ENCODE measurements around the gene CLCN1.

The CLCN1 gene

GRCh38 chr7:143351060-143351459, 35.1 kb downstream of the CLCN1 start:
- Histone ChIP-seq H3K9ac (ENCODE audit: low read length) (no peak overlapping the region), H3F3A (ENCODE audit: insufficient read depth, low read length) (no peaks in the 10 kb centered on the region), H3K4me2 (ENCODE audit: low read depth, low read length) (no peak overlapping the region), H4K20me1 (ENCODE audit: insufficient read depth, low read length) (no peaks in the 10 kb centered on the region), H3K79me2 (ENCODE audit: low read length) (no peaks in the 10 kb centered on the region), H2AFZ (ENCODE audit: low read length) (no peak overlapping the region), H3K27me3 (replicated peaks; ENCODE audit: insufficient read depth, low read length) (no peaks in the 10 kb centered on the region), H3K4me3 (ENCODE audit: low read length) (no peak overlapping the region), H3K9me3 (replicated peaks; ENCODE audit: insufficient read depth, low read length) (no peaks in the 10 kb centered on the region), H3K9me2 (replicated peaks; ENCODE audit: insufficient read depth, low read length) (no peaks in the 10 kb centered on the region), H3K4me1 (ENCODE audit: low read length) (no peaks in the 10 kb centered on the region), H3K27ac (ENCODE audit: low read length) (no peak overlapping the region), H3K36me3 (replicated peaks; ENCODE audit: insufficient read depth, low read length) (no peaks in the 10 kb centered on the region)
- no peak for DNase-seq
- no peak for TF ChIP-seq EZH2phosphoT487 (IDR thresholded peaks at IDR 0.05; ENCODE audit: low read length)
- no peak for TF ChIP-seq EZH2 (optimal IDR thresholded peaks at IDR 0.05; ENCODE audit: low read depth, low read length)
- no peak for TF ChIP-seq CTCF (IDR thresholded peaks at IDR 0.05; ENCODE audit: low read length)

DNA sequence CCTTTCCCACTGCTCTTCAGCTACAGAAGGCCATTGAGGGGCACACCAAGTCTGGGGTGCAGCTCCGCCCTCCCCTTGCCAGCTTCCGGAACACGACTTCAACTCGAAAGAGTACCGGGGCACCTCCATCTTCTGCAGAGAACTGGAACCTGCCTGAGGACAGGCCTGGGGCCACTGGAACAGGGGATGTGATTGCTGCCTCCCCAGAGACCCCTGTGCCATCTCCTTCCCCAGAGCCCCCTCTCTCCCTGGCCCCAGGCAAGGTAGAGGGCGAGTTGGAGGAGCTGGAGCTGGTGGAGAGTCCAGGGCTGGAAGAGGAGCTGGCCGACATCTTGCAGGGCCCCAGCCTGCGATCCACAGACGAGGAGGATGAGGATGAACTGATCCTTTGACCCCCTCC, 35.7 kb downstream of the CLCN1 start:
- Histone ChIP-seq H3K9me3 (replicated peaks; ENCODE audit: insufficient read depth, low read length) (no peaks in the 10 kb centered on the region), H3K9ac (ENCODE audit: low read length) (no peak overlapping the region), H4K20me1 (ENCODE audit: insufficient read depth, low read length) (no peaks in the 10 kb centered on the region), H3K4me3 (ENCODE audit: low read length) (no peak overlapping the region), H3K36me3 (replicated peaks; ENCODE audit: insufficient read depth, low read length) (no peaks in the 10 kb centered on the region), H3K27me3 (replicated peaks; ENCODE audit: insufficient read depth, low read length) (no peaks in the 10 kb centered on the region), H3K4me2 (ENCODE audit: low read depth, low read length) (no peak overlapping the region), H3K4me1 (ENCODE audit: low read length) (no peaks in the 10 kb centered on the region), H3K27ac (ENCODE audit: low read length) (no peak overlapping the region), H3K9me2 (replicated peaks; ENCODE audit: insufficient read depth, low read length) (no peaks in the 10 kb centered on the region), H3F3A (ENCODE audit: insufficient read depth, low read length) (no peaks in the 10 kb centered on the region), H2AFZ (ENCODE audit: low read length) (no peak overlapping the region), H3K79me2 (ENCODE audit: low read length) (no peaks in the 10 kb centered on the region)
- DNase-seq, result no peak
- TF ChIP-seq EZH2 (optimal IDR thresholded peaks at IDR 0.05; ENCODE audit: low read depth, low read length) (no peak), CTCF (IDR thresholded peaks at IDR 0.05; ENCODE audit: low read length) (no peak), EZH2phosphoT487 (IDR thresholded peaks at IDR 0.05; ENCODE audit: low read length) (no peak)

- Histone ChIP-seq H3K4me2 (ENCODE audit: low read depth, low read length) (no peak overlapping the region), H3K9me3 (replicated peaks; ENCODE audit: insufficient read depth, low read length) (no peaks in the 10 kb centered on the region), H3K4me3 (ENCODE audit: low read length) (no peak overlapping the region), H3K36me3 (replicated peaks; ENCODE audit: insufficient read depth, low read length) (no peaks in the 10 kb centered on the region), H3K4me1 (ENCODE audit: low read length) (no peaks in the 10 kb centered on the region), H3K27ac (ENCODE audit: low read length) (no peak overlapping the region), H3K9me2 (replicated peaks; ENCODE audit: insufficient read depth, low read length) (no peaks in the 10 kb centered on the region), H2AFZ (ENCODE audit: low read length) (no peak overlapping the region), H3F3A (ENCODE audit: insufficient read depth, low read length) (no peaks in the 10 kb centered on the region), H3K9ac (ENCODE audit: low read length) (no peak overlapping the region), H3K79me2 (ENCODE audit: low read length) (no peaks in the 10 kb centered on the region), H3K27me3 (replicated peaks; ENCODE audit: insufficient read depth, low read length) (0 out of 2 replicates have a peak, but pooled peaks cover under 1% of the 10 kb centered on the region), H4K20me1 (ENCODE audit: insufficient read depth, low read length) (no peaks in the 10 kb centered on the region)
- no peak for DNase-seq
- no peak for TF ChIP-seq CTCF (IDR thresholded peaks at IDR 0.05; ENCODE audit: low read length)
- no peak for TF ChIP-seq EZH2phosphoT487 (IDR thresholded peaks at IDR 0.05; ENCODE audit: low read length)
- TF ChIP-seq EZH2 (optimal IDR thresholded peaks at IDR 0.05; ENCODE audit: low read depth, low read length), result no peak
Observed at GRCh38 chr7:143352531-143353002, 36.7 kb downstream of the CLCN1 start.
